PC-9 (cell line): ENCODE results near the gene MEF2C.

Source experiments
- EZH2 ChIP-seq: fragments of 200-600 bp; sonication (generic); IDR thresholded peaks from 2 replicates; pipeline ENCODE4 v1.8.0; 2017; ENCODE audit warnings: antibody characterized with exemption, low read depth
- TF ChIP-seq, protein P1 (sequence below): fragments of 200-600 bp; sonication (generic); conservative IDR thresholded peaks from 2 replicates; pipeline ENCODE4 v1.6.1; 2017; ENCODE audit warnings: mixed run types, antibody characterized with exemption, mild to moderate bottlenecking, moderate library complexity

DNA sequence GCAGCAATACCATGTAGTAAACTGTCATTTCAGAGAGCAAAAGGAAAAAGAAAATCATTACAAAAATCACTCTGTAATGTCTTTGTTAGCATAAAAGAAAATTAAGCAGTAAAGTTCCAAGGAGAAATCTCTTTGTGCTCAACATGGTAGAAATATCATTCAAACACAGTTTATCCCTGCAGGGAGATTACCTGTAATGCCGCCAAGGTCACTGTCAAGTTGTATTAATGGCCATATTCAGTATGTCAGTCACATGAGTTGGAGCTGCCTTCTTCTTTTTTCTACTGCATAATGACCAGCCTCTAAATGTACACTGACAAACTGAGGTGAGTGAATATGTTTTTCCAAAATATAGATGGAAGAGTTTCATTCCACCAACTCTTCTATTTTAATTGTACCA lies 36.5 kb downstream of the MEF2C start:
- TF ChIP-seq, protein P1, sequence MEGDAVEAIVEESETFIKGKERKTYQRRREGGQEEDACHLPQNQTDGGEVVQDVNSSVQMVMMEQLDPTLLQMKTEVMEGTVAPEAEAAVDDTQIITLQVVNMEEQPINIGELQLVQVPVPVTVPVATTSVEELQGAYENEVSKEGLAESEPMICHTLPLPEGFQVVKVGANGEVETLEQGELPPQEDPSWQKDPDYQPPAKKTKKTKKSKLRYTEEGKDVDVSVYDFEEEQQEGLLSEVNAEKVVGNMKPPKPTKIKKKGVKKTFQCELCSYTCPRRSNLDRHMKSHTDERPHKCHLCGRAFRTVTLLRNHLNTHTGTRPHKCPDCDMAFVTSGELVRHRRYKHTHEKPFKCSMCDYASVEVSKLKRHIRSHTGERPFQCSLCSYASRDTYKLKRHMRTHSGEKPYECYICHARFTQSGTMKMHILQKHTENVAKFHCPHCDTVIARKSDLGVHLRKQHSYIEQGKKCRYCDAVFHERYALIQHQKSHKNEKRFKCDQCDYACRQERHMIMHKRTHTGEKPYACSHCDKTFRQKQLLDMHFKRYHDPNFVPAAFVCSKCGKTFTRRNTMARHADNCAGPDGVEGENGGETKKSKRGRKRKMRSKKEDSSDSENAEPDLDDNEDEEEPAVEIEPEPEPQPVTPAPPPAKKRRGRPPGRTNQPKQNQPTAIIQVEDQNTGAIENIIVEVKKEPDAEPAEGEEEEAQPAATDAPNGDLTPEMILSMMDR, result no peak
- TF ChIP-seq EZH2, result no peak
